Activated CD8-positive, alpha-beta T cell treated with anti-CD3 and anti-CD28 coated beads for 36 hours (primary cell): ENCODE results near the gene EGR2. TPM values are rescaled to one million over a fixed set of nuclear protein-coding genes. Genes with fewer than 3 reads are reported as not detected.

Experiments used
- ATAC-seq: fragments of 200-7000 bp; cut with Tn5 transposase; one replicate; pipeline ENCODE4 v1.10.0; 2021; ENCODE audit warnings: mild to moderate bottlenecking, moderate library complexity
- CTCF ChIA-PET: fragments of 350-600 bp; sonication (Branson Sonifier 250); formaldehyde crosslinking; loops from one replicate; lab custom pipeline; 2021; ENCODE audit warnings: antibody characterized with exemption; lab: Charles Lee
- POLR2A ChIA-PET: fragments of 350-600 bp; sonication (Branson Sonifier 250); formaldehyde crosslinking; loops from one replicate; lab custom pipeline; 2021; ENCODE audit warnings: antibody characterized with exemption; lab: Charles Lee
- DNase-seq: peaks from one replicate; pipeline ENCODE4 v3.0.0-alpha.2; 2020
- H3K27ac Mint-ChIP-seq: one replicate; pipeline ENCODE4 v1.8.0; 2021; ENCODE audit warnings: mild to moderate bottlenecking, mixed read lengths
- H3K27me3 Mint-ChIP-seq: one replicate; pipeline ENCODE4 v1.8.0; 2021; ENCODE audit warnings: mixed read lengths
- H3K36me3 Mint-ChIP-seq: one replicate; pipeline ENCODE4 v1.8.0; 2021; ENCODE audit warnings: low read depth, mixed read lengths
- H3K4me1 Mint-ChIP-seq: one replicate; pipeline ENCODE4 v1.8.0; 2021; ENCODE audit warnings: low read depth, mixed read lengths
- H3K4me3 Mint-ChIP-seq: one replicate; pipeline ENCODE4 v1.8.0; 2021; ENCODE audit warnings: mild to moderate bottlenecking, moderate library complexity, mixed read lengths
- H3K9me3 Mint-ChIP-seq: one replicate; pipeline ENCODE4 v1.8.0; 2021; ENCODE audit warnings: mixed read lengths
- intact Hi-C: fragments of 100-400 bp; cut with micrococcal nuclease; formaldehyde crosslinking; loops from one replicate; pipeline ENCODE4 v1.10.0; 2022
- total RNA-seq, 2 experiments: library from RNA; stranded (reverse); gene quantifications; one replicate each; pipeline ENCODE4 v1.2.3, GENCODE V29; 2021
- TF ChIP-seq, protein P1 (sequence below): fragments of 200-600 bp; IDR thresholded peaks from one replicate; pipeline ENCODE4 v1.8.0; 2022; ENCODE audit warnings: antibody characterized with exemption, mild to moderate bottlenecking

Gene EGR2
- total RNA-seq, 2 experiments from 2014 or later = 45.6 to 46.6 TPM

- Mint-ChIP-seq H3K27ac (no peak overlapping the region), H3K4me1 (peaks cover 28% of the 10 kb centered on the region), H3K27me3 (no peaks in the 10 kb centered on the region), H3K9me3 (no peaks in the 10 kb centered on the region), H3K4me3 (no peak overlapping the region), H3K36me3 (no peaks in the 10 kb centered on the region)
- DNase-seq (no peak), ATAC-seq (no peak)
- CTCF ChIA-PET = no interaction called here
- TF ChIP-seq, protein P1, sequence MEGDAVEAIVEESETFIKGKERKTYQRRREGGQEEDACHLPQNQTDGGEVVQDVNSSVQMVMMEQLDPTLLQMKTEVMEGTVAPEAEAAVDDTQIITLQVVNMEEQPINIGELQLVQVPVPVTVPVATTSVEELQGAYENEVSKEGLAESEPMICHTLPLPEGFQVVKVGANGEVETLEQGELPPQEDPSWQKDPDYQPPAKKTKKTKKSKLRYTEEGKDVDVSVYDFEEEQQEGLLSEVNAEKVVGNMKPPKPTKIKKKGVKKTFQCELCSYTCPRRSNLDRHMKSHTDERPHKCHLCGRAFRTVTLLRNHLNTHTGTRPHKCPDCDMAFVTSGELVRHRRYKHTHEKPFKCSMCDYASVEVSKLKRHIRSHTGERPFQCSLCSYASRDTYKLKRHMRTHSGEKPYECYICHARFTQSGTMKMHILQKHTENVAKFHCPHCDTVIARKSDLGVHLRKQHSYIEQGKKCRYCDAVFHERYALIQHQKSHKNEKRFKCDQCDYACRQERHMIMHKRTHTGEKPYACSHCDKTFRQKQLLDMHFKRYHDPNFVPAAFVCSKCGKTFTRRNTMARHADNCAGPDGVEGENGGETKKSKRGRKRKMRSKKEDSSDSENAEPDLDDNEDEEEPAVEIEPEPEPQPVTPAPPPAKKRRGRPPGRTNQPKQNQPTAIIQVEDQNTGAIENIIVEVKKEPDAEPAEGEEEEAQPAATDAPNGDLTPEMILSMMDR = no peak
- intact Hi-C loops = no loop called here
- POLR2A ChIA-PET = no interaction called here
These were observed 50.4 kb downstream of the EGR2 start for GRCh38 chr10:62765726-62766125.

DNA sequence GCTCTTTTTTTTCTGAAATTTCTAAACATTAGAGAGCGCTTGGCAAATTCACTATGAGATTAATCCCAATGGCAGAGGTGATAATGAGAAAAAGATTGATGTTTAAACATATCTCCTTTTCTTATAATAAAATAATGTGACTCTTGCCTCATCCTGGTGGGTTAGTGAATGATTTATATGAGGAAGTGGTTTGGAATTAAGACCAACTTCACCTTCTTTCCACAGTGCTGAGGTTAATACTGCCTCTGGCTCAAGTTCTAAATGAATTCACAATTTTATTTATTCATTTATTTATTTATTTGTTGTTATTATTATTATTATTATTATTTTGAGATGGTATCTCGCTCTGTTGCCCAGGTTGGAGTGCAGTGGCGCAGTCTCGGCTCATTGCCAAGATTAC, 52.2 kb downstream of the EGR2 start:
- Mint-ChIP-seq H3K36me3 (no peaks in the 10 kb centered on the region), H3K4me3 (no peak overlapping the region), H3K4me1 (peaks cover 26% of the 10 kb centered on the region), H3K9me3 (no peaks in the 10 kb centered on the region), H3K27me3 (no peaks in the 10 kb centered on the region), H3K27ac (no peak overlapping the region)
- intact Hi-C loops = no loop called here
- ATAC-seq (no peak), DNase-seq (no peak)
- TF ChIP-seq, protein P1 = no peak
- POLR2A ChIA-PET = interaction anchor here (1.1 kb wide), 1 partner anchor 41 kb away, joined by 3 read pairs; no protein-coding TSS in a partner anchor
- CTCF ChIA-PET = interaction anchor here (0.9 kb wide), 1 partner anchor 153 kb away, joined by 3 read pairs; no protein-coding TSS in a partner anchor

DNA sequence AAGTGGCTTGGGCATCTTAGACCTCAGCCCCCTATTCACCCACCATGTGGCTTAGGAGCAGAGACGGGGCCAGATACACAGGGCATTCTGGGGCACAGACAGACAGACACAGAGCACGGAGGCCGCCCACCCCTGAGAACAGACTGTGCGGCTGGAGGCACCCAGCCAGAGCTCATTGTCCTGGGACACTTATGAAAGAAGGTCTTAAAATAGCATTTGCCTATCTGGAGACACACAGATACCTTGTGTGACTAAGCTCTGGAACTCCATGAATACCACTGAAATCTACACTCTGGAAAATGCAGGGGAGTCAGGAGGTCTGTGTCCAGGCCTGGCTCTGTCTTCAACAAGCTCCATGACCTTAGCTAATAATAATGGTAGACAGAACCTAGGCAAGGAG, 53.0 kb downstream of the EGR2 start:
- intact Hi-C loops = no loop called here
- Mint-ChIP-seq H3K4me3 (no peak overlapping the region), H3K36me3 (no peaks in the 10 kb centered on the region), H3K27ac (no peak overlapping the region), H3K4me1 (peaks cover 26% of the 10 kb centered on the region), H3K27me3 (no peaks in the 10 kb centered on the region), H3K9me3 (no peaks in the 10 kb centered on the region)
- no peak for DNase-seq
- TF ChIP-seq, protein P1 = no peak
- ChIA-PET CTCF (interaction anchor here (0.9 kb wide), 1 partner anchor 28 kb away, joined by 3 read pairs; no protein-coding TSS in a partner anchor), POLR2A (interaction anchor here (1.1 kb wide), 1 partner anchor 42 kb away, joined by 3 read pairs; no protein-coding TSS in a partner anchor)
- no peak for ATAC-seq

Other genes starting within 250 kb of the EGR2 start
- gene ADO, start 11.6 kb downstream of the EGR2 start, total RNA-seq = 10 to 100 TPM; 28.0 to 28.9 TPM